Inflammatory macrophage treated with lipopolysaccharide for 4 hours (primary cell): ENCODE measurements around the gene CCT5.
"Not testable (repeated sequence)": the region's sequence is repeated elsewhere in the genome, so short reads cannot be mapped to it uniquely, and the experiment has no call there.

ENCODE experiments used
- DNase-seq: peaks from one replicate; pipeline ENCODE4 v3.0.0-alpha.2; 2020

The CCT5 gene

GRCh38 chr5:10278658-10279279 lies 28.7 kb downstream of the CCT5 start:
- DNase-seq = no peak

DNA sequence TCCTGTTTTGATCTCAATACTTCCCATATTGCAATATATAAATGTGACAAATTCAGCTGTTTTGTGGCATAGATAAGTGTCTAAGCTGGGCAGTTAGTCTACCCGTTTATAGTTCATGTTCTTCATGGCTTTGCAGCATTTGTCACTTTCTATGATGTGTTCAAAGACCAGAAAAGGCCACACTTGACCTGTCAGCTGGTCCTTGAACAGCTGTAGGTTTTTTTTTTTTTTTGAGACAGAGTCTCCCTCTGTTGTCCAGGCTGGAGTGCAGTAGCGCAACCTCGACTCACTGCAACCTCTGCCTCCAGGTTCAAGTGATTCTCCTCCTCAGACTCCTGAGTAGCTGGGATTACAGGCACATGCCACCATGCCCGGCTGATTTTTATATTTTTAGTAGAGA lies 29.2 kb downstream of the CCT5 start:
- DNase-seq = no peak

DNA sequence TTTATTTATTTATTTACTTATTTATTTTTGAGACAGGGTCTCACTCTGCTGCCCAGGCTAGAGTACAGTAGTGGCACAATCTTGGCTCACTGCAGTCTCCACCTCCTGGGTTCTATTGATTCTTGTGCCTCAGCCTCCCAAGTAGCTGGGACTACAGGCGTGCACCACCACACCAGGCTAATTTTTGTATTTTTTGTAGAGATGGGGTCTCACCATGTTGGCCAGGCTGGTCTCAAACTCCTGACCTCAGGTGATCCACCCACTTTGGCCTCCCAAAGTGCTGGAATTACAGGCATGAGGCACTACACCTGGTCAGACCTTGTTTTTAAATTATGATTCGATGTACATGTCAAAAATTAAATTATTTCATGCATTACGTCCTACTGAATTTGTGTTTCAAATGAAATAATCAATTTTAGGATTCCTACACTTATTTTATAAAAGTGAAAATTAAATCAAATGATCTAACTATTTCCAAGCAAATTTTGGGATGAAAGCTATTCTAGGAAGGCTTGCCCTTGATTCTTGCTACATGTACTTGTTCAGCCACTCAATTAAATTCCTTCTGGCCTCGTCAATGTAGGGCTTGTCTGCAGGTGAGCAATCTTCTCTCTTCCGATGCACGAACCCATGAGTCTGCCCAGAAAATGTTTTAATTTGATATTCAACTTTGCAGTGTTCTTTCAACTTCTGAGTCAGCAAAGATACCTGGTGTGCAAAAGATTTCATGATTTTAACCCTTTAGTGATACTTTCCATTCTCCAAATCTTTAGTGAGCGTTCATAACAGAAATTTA lies 30.0 kb downstream of the CCT5 start:
- no peak for DNase-seq

- DNase-seq = peak; percentile 68
Observed at GRCh38 chr5:10283927-10284635, 34.0 kb downstream of the CCT5 start.

- not testable (repeated sequence) for DNase-seq
Observed at GRCh38 chr5:10285362-10285761, 35.3 kb downstream of the CCT5 start.

DNA sequence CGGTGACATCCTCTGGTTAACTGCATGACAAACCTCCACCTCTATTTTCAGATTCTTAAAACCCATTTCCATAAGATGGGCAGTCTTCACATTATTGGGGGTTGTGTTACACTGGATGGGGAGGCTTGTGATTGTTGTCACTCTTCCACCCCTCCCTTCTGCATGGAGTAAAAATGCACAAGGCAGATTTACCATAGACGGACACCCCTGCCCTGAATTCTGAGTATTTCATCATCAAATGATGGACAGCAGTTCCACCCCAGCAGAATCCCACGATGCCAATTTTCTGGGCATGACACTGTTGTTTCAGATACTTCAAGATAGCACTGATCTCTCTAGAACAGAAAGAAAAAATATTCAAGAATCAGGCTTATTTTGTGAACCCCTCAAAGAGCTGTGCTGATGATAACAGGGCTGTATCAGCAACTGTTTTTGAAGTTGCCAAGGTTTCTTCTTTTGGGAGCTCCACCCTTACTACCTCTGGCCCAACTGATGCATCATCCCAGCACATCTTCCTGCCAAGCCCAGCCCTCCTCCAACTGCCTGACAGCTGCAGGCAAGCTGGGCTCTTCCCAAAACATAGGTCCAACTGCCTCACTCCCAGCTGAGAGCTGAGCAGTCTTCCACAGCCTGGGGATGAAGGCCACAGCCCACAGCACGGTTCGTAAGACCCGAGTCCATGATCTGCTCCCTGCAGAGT lies 36.2 kb downstream of the CCT5 start:
- no peak for DNase-seq

- DNase-seq = no peak
Observed at GRCh38 chr5:10286862-10287227, 36.8 kb downstream of the CCT5 start.

GRCh38 chr5:10288592-10289219 lies 38.6 kb downstream of the CCT5 start:
- DNase-seq = no peak

DNA sequence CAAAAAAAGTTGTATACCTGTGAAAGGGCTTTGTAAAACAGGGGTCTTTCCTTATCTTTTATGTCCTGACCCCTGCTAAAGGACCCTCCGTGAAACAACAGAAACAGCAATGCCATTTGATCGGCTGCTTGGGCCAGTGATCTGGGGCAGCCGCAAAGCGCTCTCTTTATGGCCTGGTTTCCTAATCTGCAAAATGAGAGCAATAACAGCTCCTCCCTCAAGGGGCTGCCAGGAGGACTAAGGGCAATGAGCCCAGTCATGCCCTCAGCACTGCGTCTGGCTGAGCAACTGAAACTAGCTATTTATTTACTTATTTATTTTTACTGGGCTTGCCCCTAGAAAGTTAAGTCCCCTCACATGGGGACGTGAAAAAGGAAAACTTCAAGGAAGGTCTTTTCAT lies 39.3 kb downstream of the CCT5 start:
- no peak for DNase-seq

GRCh38 chr5:10289991-10290390 lies 39.9 kb downstream of the CCT5 start:
- no peak for DNase-seq

DNA sequence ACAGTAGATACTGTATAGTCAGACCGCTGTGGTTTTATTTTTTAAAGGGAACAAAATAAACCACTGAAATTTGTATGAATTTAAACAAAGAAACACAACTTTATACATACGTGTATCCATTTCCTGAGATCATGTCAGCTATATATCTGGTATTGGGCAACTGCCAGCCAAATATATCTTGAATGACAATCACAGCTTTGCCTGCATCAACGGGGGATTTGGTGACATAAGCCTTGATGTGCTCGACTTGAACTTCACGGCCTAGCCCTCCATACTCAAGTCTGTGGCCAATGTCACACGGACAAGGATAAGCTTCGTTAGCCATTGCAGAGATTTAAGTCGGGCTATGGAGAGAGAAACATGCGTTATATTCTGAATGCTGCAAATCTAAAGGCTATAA lies 40.4 kb downstream of the CCT5 start:
- DNase-seq = no peak

DNA sequence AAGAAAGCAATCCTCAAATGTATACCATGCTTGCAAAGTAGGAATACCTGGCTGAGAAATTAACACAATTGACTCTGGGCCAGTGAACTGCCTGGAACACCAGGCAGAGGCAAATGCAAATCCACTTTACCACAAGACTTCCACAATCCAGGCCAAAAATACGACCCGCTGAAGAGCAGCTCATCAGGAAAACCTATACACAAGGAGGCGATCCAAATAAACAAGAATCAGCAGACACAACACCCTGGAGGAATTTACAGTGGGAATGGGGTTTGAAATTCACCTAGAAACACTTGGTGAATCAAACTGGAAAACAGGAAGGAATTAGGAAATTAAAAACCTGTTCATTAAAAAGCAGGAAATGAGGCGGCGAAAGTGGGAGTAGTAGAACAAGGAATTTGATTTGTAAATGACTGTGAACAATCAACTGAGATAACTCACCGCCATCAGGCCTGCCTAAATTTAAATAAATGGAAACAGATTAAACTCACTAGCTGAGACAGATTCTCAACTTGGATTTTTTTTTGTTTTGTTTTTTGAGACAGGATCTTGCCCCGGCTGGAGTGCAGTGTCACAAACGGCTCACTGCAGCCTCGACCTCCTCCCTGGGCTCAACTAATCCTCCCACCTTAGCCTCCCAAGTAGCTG lies 41.7 kb downstream of the CCT5 start:
- DNase-seq = no peak

DNA sequence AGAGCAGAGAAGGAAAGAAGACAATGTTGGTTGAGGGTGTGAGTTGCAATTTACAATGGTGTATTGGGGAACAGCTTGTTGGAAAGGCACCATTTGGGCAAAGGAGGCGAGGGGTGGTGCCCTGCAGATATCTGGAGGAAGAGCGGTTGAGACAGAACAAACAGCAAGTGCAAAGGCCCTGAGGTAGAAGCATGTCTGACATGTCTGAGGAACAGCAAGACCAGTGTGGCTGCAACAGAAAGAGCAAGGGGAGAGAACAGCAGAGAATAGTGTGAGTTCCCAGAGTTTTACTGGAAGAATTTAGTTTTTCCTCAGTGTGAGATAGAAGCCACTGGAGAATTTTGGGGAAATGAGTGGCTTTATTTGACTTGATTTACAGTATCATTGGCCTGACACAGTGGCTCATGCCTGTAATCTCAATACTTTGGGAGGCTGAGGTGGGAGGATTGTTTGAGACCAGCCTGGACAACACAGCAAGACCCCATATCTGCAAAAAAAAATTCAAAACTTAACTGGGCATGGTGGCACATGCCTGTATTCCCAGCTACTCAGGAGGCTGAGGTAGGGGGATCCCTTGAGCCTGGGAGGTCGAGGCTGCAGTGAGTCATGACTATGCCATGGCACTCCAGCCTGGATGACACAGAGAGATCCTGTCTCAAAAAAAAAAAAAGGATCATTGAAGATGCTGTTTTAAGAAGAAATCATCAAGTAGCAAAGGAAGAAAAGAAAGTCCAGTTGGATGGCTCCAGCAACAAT lies 44.0 kb downstream of the CCT5 start:
- no peak for DNase-seq

GRCh38 chr5:10295619-10296326 lies 45.7 kb downstream of the CCT5 start:
- no peak for DNase-seq

- DNase-seq = no peak
Observed at GRCh38 chr5:10297646-10298204, 47.6 kb downstream of the CCT5 start.

GRCh38 chr5:10300246-10300645 lies 50.2 kb downstream of the CCT5 start:
- no peak for DNase-seq

- no peak for DNase-seq
Observed at GRCh38 chr5:10301266-10301665, 51.2 kb downstream of the CCT5 start.

GRCh38 chr5:10301842-10302610 lies 51.9 kb downstream of the CCT5 start:
- no peak for DNase-seq

- no peak for DNase-seq
Observed at GRCh38 chr5:10303201-10303600, 53.1 kb downstream of the CCT5 start.

DNA sequence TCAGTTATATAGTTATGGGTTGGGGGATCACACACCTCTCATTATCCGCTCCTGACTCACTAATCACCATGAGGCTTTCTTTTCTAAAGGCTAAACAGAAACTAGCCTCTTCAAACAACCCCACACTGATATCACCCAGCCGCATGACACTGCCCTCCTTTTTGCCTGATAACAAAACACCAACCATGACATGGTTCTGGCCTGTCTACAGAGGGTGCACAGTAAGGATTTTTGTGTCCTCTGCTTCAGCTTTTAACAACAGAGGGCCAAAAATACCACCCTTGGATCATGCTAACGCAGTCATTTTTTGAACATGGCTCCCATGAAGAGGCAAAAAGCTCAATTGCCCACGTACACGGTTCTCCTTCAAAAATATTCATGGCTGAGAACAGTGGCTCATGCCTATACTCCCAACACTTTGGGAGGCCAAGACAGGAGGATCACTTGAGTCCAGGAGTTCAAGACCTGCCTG lies 53.7 kb downstream of the CCT5 start:
- DNase-seq = no peak
